GM21717 (cell line): ENCODE data around the gene NSF.
"Not testable (repeated sequence)": the region's sequence is repeated elsewhere in the genome, so short reads cannot be mapped to it uniquely, and the experiment has no call there.

Experiments
- ATAC-seq: cut with Tn5 transposase; IDR thresholded peaks from one replicate; pipeline ENCODE4 v1.9.1; 2021; ENCODE audit warnings: mild to moderate bottlenecking, moderate library complexity; ENCODE audit not compliant: unreplicated experiment

Gene NSF

DNA sequence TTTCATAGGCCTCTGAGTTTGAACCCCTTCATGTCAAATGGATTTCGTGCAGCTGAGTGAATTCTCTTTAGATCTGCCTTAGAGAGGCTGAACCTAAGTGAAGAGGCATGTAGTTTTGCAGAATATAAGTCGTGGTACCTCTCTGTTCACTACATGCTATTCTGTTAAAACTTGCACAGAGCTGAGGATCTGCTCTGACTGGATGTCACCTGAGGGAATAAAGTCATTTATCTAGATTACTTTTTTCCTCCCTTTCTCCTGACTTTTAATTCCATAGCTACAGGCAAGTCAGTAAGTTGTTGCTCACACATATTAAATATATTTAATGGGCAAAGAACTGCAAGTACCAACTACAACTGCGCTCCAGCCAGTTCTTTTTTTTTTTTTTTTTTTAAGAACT is 163.3 kb downstream of the NSF start:
- ATAC-seq, result no peak

DNA sequence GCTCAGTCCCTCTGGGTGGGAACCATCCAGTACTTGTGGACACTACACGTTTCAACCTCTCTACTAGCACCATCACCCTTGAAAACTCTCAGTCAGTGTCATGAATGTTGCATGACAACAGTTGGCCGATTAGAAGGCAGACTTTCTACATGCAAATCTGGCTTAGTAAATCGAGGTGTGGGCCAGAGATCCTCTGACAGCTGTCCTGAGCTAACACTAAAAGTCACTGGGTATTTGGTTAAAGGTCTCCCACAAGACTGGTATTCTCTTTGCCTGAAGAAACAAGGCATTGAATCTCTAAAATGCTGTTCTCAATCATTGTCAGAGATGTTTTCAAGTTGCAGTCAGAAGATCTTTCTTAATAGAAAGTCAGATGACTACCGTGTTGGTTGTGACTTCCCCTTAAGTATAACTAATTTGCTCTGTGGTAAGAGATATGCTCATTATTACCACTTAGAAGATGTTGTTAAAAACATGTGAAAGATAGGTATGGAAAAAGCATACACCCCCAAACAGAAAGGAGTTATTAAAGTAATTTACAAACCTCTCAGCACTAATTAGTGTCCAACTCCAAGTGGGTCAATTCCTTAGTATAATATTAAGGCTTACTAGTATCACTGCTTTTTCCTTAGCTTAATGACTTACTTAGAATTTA is 165.7 kb downstream of the NSF start:
- no peak for ATAC-seq

DNA sequence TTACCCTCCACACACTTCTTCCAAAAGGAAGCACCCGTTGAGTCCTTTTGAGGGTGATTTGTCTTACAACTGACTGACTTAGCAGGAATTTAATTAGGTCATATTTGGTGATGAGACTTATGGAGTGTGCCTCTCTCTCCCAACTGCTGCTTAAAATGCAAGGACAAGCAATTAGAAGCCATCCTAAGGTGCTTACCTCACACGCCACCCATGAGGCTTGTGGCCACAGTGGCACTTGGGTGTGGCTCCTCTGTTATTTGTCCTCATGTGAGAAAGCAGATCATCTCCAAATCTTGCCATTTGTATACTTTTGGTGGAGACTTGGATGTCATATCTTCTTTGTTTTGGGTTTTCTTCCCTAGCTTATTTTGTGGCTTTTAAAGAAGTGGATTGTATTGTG is 166.4 kb downstream of the NSF start:
- ATAC-seq, result no peak

DNA sequence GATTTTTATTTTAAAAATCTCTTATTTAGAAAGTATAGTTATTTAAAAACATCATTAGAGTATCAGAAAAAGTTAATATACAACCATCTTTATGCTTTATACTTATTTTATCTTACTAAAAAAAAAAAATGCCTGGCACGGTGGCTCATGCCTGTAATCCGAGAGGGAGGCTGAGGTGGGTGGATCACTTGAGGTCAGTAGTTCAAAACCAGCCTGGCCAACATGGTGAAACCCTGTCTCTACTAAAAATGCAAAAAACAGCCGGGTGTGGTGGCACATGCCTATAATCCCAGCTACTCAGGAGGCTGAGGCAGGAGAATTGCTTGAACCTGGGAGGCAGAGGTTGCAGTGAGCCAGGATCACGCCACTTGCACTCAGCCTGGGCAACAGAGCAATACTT is 167.1 kb downstream of the NSF start:
- ATAC-seq, result not testable (repeated sequence)

DNA sequence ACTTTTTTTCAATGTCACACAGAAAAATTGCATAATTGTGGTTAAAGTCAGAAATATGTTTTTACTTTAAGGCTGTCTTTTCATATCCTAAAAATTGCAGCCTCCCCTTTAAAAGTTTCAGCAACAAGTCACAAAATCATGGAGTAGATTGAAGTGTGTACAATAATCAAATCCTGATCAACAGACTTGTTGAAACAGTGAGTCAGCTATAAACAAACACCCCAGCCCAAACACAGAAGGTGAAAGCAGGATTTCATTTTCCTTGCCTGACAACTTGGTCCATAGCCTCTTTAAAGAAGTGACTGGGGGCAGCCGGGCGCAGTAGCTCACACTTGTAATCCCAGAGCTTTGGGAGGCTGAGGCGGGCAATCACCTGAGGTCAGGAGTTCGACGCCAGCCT is 168.1 kb downstream of the NSF start:
- no peak for ATAC-seq

DNA sequence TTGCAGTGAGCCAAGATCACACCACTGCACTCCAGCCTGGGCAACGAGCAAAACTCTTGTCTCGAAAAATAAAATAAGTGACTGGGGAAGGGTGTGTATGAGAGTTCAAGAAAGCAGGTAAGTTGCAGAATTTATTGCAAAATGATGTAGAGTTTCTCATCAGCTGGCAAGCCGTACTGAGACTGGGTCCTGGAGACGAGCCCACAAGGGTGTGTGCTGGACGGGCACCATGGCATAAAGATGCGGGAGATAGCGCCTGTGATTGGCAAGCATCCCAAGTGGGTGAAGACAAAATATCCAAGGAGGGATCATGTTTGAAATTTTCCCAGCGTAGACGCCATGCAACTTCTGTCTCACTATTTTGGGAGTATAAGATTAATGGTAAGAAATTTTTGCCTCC is 168.7 kb downstream of the NSF start:
- no peak for ATAC-seq

DNA sequence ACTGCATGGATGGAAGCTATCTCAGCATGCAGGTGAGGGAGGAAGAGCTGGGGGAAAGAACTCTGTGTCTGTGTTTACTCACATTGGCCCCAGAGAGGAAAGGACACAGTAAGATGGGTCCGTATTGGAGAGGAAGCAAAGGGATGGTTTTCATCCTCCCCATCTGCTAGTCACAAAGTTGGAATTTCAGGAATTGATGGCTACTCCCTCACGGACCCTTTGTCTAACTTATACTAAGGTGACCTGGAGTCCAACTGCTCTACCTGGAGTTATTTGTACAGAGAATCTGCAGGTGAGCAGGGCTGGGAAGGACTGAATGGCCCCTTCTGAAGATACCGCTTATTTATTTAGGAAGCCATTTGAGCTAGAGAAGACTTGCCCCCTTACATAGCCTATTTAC is 172.9 kb downstream of the NSF start:
- ATAC-seq, result no peak

DNA sequence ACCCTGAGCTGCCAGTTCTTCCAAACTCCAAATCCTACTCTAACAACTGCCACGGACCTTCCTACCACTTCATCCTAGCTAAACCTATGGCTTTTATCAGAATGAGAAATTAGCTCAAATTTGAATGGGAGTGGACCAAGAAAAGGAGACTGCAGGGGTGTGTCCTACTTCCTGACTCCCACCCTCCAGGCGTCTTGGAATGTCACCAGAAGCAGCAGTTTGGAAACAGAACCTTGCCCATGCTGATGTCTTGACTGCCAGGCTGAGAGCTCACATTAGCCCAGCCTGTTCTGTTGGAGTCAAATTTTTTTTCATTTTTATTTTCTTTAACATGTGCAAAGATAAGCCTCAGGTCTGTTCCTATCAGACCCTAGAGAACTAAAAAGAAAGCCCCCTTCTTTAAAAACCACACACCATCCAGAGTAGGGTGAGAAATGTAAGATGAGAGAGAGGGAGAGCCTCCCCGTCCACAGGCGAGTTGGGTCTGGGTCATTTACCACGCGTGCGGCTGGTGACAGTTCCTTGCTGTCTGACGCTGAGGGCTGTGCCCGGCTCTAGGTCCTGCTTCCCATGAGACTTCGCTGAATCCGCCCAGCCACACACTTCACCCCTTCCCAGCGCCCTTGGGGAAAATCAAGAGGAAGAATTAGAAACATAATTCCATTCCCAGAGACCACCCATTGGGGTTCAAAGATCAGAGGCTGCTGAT is 173.7 kb downstream of the NSF start:
- ATAC-seq, result no peak

DNA sequence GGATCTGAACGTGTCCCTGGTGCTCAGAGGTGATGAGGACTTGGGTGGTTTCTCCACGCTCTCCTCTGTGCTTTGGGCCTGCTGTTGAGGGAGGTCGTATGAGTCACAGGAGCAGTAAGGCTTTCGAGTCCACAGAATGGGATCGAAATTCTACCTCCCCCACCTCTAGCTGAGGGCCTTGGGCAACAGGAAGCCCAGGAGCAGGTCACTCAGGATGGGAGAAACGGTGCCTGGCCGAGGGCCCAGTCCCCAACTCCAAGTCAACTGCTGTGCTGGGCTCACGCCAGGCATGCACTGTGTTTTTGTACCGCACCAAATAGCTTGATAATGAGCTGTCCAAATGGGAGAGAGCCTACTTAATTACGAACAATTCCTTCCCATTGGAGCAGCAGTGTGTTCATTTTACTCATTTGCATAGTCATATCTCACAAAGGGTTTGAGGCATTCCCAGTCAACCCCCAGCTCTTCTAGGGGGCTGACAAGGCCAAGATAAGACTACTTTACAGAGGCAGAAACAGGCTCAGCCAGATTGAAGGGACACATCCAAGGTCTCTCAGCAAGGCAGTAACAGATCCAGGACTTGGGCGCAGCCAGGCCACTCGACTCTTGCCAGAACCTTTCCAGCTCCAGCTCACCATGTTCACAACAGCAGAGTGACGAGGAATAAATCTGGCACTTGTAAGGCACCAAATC is 174.4 kb downstream of the NSF start:
- no peak for ATAC-seq

DNA sequence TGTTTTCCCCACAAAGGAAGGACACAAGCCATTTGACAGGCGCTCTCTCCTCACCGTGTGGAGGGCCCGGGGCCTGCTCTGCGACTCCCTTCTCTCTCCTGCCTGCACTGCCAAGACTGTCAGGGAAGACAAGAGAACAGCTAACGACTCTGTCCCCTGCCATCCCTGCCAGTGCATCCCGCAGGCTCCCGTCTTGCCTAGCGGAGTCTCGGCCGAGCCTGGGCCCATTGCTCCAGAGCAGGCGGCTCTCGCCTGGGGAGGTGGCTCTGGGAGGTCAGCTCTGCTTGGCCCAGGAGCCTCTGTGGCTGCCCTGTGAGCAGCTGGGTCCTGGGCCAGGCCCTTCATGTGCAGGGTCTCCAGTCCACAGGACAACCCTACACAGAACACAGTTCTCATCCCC is 175.0 kb downstream of the NSF start:
- no peak for ATAC-seq

DNA sequence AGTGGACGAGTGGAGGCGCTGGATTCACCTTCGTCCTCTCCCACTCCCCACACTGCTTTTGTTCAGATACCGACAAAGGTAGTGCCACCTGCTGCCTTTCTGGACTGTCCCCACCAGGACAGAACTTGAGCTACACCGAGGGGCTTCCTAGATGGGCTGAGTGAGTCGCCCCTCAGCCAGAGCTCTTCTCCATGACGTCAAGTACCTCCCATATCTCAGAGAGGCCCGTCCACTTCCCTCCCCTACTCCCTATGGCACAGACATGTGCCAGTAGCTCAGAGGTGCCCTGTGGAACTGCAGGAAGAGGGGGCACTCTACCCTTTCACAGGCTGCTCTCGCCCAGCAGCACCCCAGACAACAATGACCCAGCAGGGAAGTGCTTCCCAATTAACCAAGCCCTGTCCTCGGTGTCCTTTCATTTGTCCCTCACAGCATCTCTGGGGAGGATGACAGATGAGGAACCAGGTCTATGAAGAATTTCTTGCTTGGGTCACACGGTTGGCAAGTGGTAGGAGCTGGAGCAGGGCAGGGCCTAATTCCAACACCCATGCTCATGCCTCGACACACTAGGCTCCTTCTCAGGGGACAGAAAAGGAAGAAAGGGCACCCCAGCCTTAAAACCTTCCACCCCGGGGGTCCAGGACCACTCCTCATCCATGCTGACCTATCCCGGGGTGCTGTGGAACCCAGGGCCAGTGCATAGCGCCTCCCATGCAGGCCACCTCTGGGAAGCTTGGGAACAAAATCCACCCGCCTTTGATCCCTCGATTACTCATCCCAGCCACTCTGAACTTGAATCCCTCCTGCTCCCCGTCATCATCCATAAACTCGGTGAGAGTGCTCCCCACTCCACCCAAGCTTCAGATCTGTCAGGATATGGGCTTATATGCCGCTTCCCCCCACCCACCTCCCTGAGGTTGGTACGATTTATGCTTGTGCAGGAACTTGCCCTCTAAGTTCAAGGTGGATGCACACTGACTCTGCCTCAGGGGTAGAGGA is 176.3 kb downstream of the NSF start:
- ATAC-seq, result no peak

DNA sequence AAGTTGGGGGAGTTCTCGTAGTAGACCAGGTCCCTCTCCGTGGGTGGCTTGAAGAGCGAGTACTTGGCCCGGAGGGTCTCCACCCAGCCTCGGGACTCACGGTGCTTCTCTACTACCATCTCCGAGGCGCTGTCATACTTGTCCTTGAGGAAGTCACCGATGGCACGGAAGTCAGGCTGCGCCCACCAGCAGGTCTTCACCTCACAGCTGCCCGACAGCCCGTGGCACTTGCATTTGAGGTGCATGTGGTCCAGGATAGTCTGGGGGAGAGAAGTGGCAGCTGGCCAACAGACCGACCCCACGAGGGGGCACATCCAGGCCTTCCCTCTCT is 178.0 kb downstream of the NSF start:
- no peak for ATAC-seq

DNA sequence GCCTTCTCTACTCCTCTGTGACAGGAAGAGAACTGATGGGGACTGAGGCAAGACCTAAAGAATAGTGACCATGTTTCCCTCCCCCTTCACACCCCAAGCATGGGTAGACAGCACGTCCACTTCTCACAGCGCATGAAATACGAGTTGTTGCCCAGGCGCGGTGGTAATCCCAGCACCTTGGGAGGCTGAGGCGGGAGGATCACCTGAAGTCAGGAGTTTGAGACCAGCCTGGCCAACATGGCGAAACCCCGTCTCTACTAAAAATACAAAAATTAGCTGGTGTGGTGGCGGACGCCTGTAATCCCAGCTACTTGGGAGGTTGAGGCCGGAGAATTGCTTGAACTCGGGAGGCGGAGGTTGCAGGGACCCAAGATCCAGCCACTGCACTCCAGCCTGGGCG is 178.4 kb downstream of the NSF start:
- not testable (repeated sequence) for ATAC-seq

DNA sequence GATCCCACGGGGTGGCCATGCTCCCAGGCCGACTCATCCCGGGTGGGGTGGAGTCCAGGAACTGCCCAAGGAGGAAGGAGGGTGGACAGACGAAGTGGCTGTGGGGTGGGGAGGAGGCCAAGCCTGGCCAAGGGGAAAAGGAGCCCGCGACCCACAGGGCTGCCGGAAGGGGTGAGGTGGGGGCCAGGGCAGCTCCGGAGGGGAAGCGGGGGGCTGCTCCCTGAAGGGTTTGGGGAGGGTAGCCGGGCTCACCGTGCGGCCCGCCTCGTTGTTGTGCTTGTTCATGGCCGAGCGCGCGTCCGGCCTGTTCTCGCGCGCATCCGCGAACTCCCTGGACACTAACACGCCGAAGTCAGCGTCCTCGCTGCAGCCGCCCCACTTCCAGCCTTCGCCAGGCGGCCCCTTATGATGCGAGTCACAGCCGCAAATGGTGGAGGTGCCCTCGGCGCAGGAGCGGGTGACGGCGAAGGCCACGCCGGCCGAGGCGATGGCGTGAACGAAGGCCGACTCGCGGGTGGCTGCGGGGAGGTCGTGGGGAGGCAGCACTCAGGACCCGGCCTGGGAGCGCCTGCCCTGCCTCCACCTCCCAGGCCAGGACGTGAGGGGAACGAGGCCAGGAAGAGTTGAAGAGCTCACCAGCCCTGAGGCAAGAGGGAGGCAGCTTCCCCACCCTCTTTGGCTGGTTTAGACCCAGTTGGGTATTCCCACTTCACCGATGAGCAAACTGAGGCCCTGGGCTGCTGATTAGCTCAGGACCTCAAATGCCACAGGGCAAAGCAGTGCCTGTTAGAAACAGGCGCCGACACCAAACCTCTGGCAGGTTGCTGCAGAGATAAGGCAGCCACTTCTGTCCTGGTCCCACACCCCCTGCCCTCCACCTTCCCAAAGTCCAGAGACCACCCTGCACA is 179.3 kb downstream of the NSF start:
- no peak for ATAC-seq

DNA sequence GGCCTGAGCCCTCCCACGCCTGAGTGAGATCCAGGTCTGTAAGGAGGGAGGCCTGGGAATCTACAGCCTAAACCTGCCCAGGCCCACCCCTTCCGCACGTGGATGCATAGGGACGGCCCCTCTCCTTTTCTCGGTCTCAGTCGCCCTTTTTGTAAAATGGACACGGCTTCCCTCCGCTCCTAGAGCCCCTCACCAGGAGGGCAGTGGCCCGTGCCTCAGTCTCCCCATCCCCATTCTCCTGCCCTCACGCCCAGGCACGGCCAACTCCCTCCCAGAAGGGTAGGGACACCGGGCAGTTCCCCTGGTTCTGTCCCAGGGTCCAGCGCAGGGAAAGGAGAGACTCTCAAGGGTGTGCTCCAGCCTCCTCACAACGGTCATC is 180.0 kb downstream of the NSF start:
- no peak for ATAC-seq

DNA sequence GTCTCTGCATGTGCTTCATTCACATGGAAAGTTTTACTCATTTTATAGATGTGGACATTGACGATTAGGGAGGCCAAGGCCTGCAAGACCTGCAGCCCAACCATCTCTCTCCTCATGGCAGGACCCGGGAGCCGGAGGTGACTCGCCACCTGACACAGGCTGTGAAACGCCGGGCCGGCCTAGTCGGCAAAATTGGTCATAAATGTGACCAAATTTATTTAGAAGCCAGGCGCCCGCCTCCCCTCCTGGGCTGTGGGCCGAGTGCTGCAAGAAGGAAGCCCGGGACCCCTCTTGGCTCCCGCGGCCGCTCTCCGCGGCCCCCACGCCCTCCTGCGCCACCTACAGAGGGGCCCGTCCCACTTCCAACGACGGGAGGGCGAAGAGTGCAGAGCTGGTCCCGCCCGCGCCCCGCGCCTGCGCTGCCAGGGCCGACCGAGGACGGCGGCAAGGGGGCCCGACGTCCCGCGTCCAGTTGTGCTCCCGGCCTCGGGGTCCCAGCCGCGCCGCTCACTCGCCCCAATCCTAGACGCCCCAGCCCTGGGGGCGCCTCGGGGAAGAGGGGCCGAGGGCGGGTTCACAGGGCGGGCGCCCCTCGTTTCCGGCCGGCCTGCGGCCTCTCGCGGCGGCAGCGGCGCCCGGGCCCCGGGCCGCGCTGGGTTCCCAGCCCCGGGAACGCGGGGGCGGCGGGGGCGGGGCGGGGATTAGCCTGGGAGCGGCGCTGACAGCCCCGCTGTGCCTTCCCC is 180.5 kb downstream of the NSF start:
- no peak for ATAC-seq

DNA sequence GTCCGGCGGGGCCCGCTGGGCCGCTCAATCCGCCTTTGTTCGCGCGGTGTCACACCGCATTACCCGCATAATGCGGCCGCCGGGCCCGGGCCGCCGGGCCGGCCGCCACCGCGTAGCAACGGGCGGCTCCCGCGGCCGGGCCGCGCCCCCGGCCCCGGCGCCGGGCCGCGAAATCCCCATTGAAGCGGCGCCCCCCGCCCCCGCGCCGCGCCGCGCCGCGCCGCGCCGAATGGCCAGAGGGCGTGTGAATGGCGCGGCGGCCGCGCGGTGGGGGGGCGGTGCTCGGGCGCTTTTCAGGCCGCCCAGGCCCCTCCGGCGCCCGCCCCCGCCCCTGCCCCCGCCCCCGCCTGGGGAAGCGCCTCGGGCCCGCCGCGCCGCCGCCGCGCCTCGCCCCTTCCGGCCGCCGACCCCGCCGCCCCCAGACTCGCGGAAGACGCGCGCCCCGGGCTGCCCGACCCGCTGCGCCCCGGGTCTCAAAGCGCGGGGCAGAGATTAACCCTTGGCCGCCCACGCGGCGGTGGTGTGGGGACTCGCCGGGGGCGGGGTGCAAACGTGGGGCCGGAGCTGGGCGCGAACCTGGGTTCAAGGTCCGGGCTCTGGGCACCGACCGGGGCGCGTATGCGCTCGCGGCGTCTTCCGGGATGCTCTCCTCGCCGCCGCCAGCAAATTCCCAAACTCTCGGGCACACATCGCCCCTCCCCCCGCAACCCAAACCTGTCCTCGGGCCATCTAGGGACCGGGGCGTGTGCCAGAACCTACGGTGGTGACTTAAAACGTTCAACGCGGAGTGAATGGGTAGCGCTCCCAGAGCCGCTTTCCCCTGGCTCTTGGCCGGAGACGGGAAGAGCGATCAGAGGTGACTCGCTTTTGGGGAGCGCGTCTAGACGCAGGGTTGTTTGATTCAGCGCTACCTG is 181.3 kb downstream of the NSF start:
- no peak for ATAC-seq

DNA sequence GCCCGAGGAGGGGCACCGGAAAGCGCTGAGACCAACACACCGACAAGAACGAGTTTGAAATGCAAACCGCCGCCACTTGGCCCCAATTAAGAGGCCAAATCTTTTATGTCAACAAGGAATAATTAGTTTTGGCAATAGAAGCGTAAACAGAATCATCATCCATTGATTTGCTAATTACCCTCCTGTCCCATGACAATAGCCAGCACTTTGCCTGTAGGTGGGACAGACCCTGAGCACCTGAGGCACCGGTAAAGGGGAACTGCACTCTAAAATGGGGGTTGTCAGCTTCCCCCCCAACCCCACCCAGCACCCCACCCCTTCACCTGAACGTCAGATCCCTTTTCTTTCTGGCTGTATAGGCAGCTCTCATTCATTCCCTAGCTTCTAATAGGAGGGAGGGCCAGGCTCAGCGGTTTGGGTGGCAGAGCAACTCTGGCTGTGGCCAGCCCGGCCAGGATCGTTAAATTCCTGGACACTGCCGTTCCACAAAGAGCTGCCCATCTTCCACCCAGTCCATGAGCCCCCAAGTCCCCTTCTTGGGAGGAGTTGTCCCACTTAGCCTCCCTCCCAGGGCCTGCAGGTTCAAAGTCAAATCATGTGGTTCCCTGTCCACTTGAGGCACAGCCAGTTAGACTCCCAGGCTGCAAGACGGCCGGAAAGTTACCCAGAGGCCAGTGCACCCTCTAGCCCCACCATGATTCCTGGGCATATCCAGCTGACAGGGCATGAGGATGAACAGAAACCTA is 182.2 kb downstream of the NSF start:
- ATAC-seq, result no peak
